ENCODE results near the gene PDE7B. TPM values are rescaled to one million over a fixed set of nuclear protein-coding genes. Genes with fewer than 3 reads are reported as not detected.

PDE7B gene
- total RNA-seq, 1 experiment from 2014 or later = not detected

DNA sequence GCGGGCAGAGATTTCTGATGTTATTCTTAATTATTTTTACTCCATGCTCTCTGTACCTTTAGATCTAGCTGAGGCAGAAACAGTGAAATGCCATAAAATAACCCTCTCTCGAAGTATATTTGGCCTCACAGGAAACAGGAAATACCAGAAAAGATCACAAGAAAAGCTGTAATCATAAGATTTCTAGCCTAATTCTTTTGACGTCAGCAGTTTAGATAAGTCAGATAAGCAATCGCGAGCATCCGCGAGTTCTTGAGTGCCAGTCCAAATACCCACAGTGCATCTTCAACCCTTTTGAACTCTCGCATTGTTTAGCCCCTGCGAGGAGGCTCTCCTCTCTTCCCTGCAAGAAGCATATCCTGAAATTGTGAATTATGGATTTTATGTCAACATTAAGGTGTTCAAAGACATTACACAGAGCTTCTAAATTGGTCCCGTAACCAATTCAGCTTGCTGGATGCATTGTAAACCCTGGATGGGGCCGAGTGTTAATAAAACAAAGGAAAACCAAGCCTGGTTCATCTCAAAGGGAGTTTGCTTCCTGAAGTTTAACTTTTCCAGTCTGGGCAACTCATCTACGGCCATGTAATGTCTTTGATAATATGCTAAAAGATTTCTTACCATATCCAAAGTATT is 199.8 kb downstream of the PDE7B start:
- H3K4me1 Mint-ChIP-seq = no peaks in the 10 kb centered on the region
- no peak for DNase-seq (ENCODE audit: low spot score)
- H3K36me3 Mint-ChIP-seq = no peaks in the 10 kb centered on the region
- no peak overlapping the region for H3K4me3 Mint-ChIP-seq
- ATAC-seq = no peak
- POLR2A ChIA-PET = no interaction called here
- no peaks in the 10 kb centered on the region for H3K9me3 Mint-ChIP-seq
- no peaks in the 10 kb centered on the region for H3K27me3 Mint-ChIP-seq (ENCODE audit: low read depth)
- CTCF ChIA-PET = no interaction called here
- no peak overlapping the region for H3K27ac Mint-ChIP-seq
- TF ChIP-seq NR1H2 (CRISPR knock-in tag; IDR thresholded peaks at IDR 0.05) (no peak), TCF7 (CRISPR knock-in tag; IDR thresholded peaks at IDR 0.05; ENCODE audit: low read depth) (no peak), TEAD4 (CRISPR knock-in tag; IDR thresholded peaks at IDR 0.05) (no peak), ESRRA (CRISPR knock-in tag; IDR thresholded peaks at IDR 0.05; ENCODE audit: borderline replicate concordance) (no peak), NFYB (CRISPR knock-in tag; conservative IDR thresholded peaks at IDR 0.05; ENCODE audit: low read depth) (no peak), IRF2 (CRISPR knock-in tag; IDR thresholded peaks at IDR 0.05; ENCODE audit: borderline replicate concordance, low read depth) (no peak), KAT7 (CRISPR knock-in tag; IDR thresholded peaks at IDR 0.05; ENCODE audit: borderline replicate concordance) (no peak), CREB1 (CRISPR knock-in tag; IDR thresholded peaks at IDR 0.05) (no peak), TP53 (CRISPR knock-in tag; IDR thresholded peaks at IDR 0.05) (no peak)
- TF ChIP-seq, protein P1, sequence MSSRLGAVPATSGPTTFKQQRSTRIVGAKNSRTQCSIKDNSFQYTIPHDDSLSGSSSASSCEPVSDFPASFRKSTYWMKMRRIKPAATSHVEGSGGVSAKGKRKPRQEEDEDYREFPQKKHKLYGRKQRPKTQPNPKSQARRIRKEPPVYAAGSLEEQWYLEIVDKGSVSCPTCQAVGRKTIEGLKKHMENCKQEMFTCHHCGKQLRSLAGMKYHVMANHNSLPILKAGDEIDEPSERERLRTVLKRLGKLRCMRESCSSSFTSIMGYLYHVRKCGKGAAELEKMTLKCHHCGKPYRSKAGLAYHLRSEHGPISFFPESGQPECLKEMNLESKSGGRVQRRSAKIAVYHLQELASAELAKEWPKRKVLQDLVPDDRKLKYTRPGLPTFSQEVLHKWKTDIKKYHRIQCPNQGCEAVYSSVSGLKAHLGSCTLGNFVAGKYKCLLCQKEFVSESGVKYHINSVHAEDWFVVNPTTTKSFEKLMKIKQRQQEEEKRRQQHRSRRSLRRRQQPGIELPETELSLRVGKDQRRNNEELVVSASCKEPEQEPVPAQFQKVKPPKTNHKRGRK (CRISPR knock-in tag; IDR thresholded peaks at IDR 0.05; ENCODE audit: borderline replicate concordance) = no peak

DNA sequence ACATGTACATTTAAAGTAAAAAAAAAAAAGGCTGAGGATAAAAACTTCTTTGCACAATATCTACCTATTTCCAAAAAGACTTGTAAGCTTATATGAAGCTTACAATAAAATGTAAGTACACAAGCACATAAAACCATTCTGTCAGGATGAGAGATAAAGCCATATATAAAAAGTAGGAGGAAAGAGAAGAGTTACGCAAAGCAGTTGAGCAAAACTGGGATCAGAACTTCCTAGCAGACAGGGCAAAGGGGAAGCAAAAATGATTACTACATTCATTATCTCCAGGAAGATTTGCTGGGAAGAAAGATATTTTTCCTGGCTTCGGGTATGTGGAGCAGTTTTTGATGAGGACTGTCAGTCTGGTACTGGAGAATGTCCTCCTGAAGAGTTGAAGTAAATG is 200.5 kb downstream of the PDE7B start:
- CTCF ChIA-PET = no interaction called here
- TF ChIP-seq, protein P2, sequence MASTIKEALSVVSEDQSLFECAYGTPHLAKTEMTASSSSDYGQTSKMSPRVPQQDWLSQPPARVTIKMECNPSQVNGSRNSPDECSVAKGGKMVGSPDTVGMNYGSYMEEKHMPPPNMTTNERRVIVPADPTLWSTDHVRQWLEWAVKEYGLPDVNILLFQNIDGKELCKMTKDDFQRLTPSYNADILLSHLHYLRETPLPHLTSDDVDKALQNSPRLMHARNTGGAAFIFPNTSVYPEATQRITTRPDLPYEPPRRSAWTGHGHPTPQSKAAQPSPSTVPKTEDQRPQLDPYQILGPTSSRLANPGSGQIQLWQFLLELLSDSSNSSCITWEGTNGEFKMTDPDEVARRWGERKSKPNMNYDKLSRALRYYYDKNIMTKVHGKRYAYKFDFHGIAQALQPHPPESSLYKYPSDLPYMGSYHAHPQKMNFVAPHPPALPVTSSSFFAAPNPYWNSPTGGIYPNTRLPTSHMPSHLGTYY (CRISPR knock-in tag; IDR thresholded peaks at IDR 0.05) = no peak
- no peak for TF ChIP-seq ZNF232 (CRISPR knock-in tag; IDR thresholded peaks at IDR 0.05)
- TF ChIP-seq, protein P3, sequence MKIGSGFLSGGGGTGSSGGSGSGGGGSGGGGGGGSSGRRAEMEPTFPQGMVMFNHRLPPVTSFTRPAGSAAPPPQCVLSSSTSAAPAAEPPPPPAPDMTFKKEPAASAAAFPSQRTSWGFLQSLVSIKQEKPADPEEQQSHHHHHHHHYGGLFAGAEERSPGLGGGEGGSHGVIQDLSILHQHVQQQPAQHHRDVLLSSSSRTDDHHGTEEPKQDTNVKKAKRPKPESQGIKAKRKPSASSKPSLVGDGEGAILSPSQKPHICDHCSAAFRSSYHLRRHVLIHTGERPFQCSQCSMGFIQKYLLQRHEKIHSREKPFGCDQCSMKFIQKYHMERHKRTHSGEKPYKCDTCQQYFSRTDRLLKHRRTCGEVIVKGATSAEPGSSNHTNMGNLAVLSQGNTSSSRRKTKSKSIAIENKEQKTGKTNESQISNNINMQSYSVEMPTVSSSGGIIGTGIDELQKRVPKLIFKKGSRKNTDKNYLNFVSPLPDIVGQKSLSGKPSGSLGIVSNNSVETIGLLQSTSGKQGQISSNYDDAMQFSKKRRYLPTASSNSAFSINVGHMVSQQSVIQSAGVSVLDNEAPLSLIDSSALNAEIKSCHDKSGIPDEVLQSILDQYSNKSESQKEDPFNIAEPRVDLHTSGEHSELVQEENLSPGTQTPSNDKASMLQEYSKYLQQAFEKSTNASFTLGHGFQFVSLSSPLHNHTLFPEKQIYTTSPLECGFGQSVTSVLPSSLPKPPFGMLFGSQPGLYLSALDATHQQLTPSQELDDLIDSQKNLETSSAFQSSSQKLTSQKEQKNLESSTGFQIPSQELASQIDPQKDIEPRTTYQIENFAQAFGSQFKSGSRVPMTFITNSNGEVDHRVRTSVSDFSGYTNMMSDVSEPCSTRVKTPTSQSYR (CRISPR knock-in tag; IDR thresholded peaks at IDR 0.05) = no peak
- TF ChIP-seq NR2C2 (CRISPR knock-in tag; IDR thresholded peaks at IDR 0.05) = no peak
- TF ChIP-seq, protein P4, sequence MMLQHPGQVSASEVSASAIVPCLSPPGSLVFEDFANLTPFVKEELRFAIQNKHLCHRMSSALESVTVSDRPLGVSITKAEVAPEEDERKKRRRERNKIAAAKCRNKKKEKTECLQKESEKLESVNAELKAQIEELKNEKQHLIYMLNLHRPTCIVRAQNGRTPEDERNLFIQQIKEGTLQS (CRISPR knock-in tag; conservative IDR thresholded peaks at IDR 0.05) = no peak
- no peak for TF ChIP-seq ZNF138 (CRISPR knock-in tag; conservative IDR thresholded peaks at IDR 0.05)
- no peak for TF ChIP-seq ZNF396 (CRISPR knock-in tag; IDR thresholded peaks at IDR 0.05; ENCODE audit: borderline replicate concordance)
- TF ChIP-seq OVOL2 (CRISPR knock-in tag; IDR thresholded peaks at IDR 0.05; ENCODE audit: borderline replicate concordance) = no peak
- no peak for TF ChIP-seq NR1H2 (CRISPR knock-in tag; IDR thresholded peaks at IDR 0.05)
- ATAC-seq = no peak
- no peaks in the 10 kb centered on the region for H3K36me3 Mint-ChIP-seq
- no peaks in the 10 kb centered on the region for H3K27me3 Mint-ChIP-seq (ENCODE audit: low read depth)
- H3K4me1 Mint-ChIP-seq = no peaks in the 10 kb centered on the region
- no peak for DNase-seq (ENCODE audit: low spot score)
- POLR2A ChIA-PET = no interaction called here
- no peak overlapping the region for H3K4me3 Mint-ChIP-seq
- H3K9me3 Mint-ChIP-seq = no peaks in the 10 kb centered on the region
- no peak overlapping the region for H3K27ac Mint-ChIP-seq

Measured in WTC11 (cell line).